Measurements from ENCODE around the gene POC1A. TPM values are rescaled to one million over a fixed set of nuclear protein-coding genes. Genes with fewer than 3 reads are reported as not detected.

POC1A gene
- total and polyA plus RNA-seq, 10 of the 15 experiments (the other 5 are each of a cell fraction or from before 2014, with no cell fraction given): 8.5 to 49.8 (median 23.5) TPM

GRCh38 chr3:52154135-52155094 lies at the start of gene POC1A (continued):
- TF ChIP-seq FOS (IDR thresholded peaks at IDR 0.05; ENCODE audit: borderline replicate concordance, extremely low read depth, insufficient read length) (no peak), E2F8 (IDR thresholded peaks at IDR 0.05; ENCODE audit: low read depth, partially characterized antibody) (no peak), MAX (IDR thresholded peaks at IDR 0.05; ENCODE audit: low read depth, low read length) (peak; percentile 79; the same call in 1 of the 2 replicates), IRF4 (IDR thresholded peaks at IDR 0.05; ENCODE audit: low read depth, low read length) (no peak), MXI1 (IDR thresholded peaks at IDR 0.05; ENCODE audit: low read depth, low read length) (peak; percentile 82), SMAD1 (IDR thresholded peaks at IDR 0.05; ENCODE audit: low read depth, partially characterized antibody) (no peak), CTCF (IDR thresholded peaks at IDR 0.05 in 2 of 3, conservative IDR thresholded peaks at IDR 0.05 in 1 of 3; ENCODE audit: control insufficient read depth in 2 of 3, extremely low read depth in 1 of 3, insufficient read depth in 1 of 3, low read depth in 3 of 3, low read length in 3 of 3) (no peak), NFIC (IDR thresholded peaks at IDR 0.05; ENCODE audit: low read depth, low read length) (no peak), TCF12 (IDR thresholded peaks at IDR 0.05; ENCODE audit: low read depth, low read length) (0 out of 2 replicates have a peak, but pooled peaks have one; percentile 9), SPI1 (IDR thresholded peaks at IDR 0.05; ENCODE audit: borderline replicate concordance, insufficient read depth, low read depth, low read length) (no peak), CHD1 (IDR thresholded peaks at IDR 0.05; ENCODE audit: low read depth, low read length) (0 out of 2 replicates have a peak, but pooled peaks have one; percentile 66), IRF5 (IDR thresholded peaks at IDR 0.05; ENCODE audit: borderline replicate concordance) (no peak), GABPA (IDR thresholded peaks at IDR 0.05; ENCODE audit: low read depth) (peak; percentile 51; the same call in 1 of the 2 replicates), ZNF592 (IDR thresholded peaks at IDR 0.05) (no peak), NR2C1 (IDR thresholded peaks at IDR 0.05) (no peak), BCL11A (IDR thresholded peaks at IDR 0.05; ENCODE audit: low read depth, low read length) (no peak), CREM (IDR thresholded peaks at IDR 0.05; ENCODE audit: low read depth) (peak; percentile 75), ESRRA (IDR thresholded peaks at IDR 0.05; ENCODE audit: low read length) (no peak)

All from GM12878 (cell line).